ENCODE results near the gene MED28.

DNA sequence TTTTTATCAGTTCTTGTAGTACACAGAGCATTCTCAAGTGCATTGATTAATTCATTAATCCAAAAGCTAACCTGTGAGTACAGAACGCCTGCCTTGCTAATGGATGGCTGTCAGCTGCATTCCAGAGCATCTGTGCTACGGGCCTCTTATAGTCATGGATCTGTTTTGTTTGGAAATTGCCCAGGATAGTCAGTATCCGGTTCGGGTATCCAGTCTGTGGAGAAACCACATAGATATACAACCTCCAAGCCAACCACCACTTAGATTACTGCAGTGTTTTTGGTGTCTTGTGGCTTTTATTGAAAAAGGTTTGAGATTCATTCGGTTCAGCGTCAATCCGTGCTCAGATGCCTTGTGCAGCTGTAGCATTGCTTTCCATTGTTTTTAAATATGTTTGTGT lies 33.5 kb upstream of the MED28 start:
- TF ChIP-seq EP300 (IDR thresholded peaks at IDR 0.05) (no peak), POLR2AphosphoS5 (IDR thresholded peaks at IDR 0.05) (no peak), POLR2A (IDR thresholded peaks at IDR 0.05) (no peak)

All from stomach (tissue), 4 donors.